22Rv1 (cell line): Measurements from ENCODE around the gene MMP14.

ENCODE experiments used
- CTCF ChIP-seq: fragments of 450-650 bp; IDR thresholded peaks from 2 replicates; pipeline ENCODE4 v1.5.1; 2017; ENCODE audit warnings: mild to moderate bottlenecking
- ZFX ChIP-seq: fragments of 450-650 bp; IDR thresholded peaks from 2 replicates; pipeline ENCODE4 v1.6.1; 2017; ENCODE audit warnings: antibody characterized with exemption, borderline replicate concordance

GRCh38 chr14:22814373-22814772, 22.0 kb upstream of the MMP14 start:
- TF ChIP-seq CTCF (no peak), ZFX (no peak)
